Dedifferentiated amniotic fluid mesenchymal stem cell (primary cell): ENCODE results near the gene GRN.
"Not testable (repeated sequence)": the region's sequence is repeated elsewhere in the genome, so short reads cannot be mapped to it uniquely, and the experiment has no call there.

Experiments
- DNase-seq: peaks from one replicate; pipeline ENCODE4 v3.0.0-alpha.2; 2016; ENCODE audit errors: extremely low spot score

The GRN gene

GRCh38 chr17:44383363-44383762 is 38.3 kb downstream of the GRN start:
- DNase-seq: no peak

GRCh38 chr17:44383861-44384260 is 38.8 kb downstream of the GRN start:
- no peak for DNase-seq

DNA sequence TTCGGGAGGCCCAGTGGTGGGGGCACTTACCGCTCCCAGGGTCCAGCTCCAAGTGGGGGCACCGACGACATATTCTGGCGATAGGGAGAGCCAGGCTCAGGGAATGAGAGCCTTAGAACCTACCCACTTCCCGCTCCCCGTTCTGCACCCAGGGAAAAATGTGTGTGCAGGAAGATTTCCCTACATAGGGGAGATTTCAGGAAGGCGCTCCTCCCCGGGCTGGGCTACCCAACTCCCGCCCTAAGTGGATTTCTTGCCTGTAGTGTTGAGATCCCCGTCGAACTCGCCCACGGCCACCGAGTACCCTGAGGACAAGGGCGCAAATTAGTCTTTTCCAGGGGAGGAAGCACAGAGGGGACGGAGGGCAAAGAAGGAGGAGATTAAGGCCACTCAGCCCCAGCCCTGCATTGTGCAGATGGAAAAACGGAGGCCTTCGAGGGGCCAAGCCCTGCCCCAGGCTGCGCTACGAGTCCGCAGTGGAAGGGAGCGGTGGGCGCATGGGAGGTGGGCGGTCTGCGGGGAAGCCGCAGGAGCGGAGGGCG is 39.2 kb downstream of the GRN start:
- no peak for DNase-seq

- no peak for DNase-seq
These were observed 39.8 kb downstream of the GRN start for GRCh38 chr17:44384823-44385286.

GRCh38 chr17:44385287-44386181 is 40.4 kb downstream of the GRN start:
- DNase-seq: peak; percentile 31

- DNase-seq: no peak
These were observed 41.1 kb downstream of the GRN start for GRCh38 chr17:44386182-44386525.

DNA sequence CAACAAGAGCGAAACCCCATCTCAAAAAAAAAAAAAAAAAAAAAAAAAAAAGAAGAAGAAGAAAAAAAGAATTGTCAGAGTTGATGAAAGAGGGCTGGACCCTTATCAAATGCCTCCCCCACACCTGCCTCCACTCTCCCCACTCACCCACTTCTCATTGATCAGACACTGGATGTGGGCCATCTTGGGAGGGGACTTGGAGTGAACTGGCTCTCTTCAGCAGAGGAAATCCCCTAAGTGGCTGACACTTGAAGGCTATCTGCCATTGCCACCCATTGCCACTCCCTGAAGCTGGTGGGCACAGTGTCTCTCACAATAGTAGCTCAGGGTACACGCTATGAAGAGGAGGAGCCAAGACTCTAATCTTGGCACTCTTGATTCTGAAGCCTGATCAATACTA is 42.7 kb downstream of the GRN start:
- no peak for DNase-seq

DNA sequence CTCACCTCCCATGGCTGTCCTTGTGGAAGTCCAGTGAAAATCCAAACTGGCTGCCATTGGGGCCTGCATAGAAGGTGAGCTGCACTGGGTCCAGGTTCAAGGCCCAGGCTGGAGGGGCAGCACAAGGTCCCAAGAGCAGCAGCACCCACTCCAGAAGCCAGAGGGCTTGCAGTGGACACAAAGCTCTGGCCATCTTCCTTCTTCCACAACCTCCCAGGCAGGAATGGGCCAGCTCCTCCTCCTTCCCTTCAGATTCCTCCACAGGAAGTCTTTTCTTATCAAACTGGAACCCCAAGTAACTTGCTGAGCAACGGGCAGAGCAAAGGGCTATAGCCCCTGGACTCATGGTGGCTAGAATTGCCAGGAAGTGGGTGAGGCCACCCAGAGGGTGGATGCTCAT is 44.2 kb downstream of the GRN start, which contains the start of gene ITGA2B:
Gene ITGA2B (minus strand): TSS at position 369 of the 400 bp plus-strand sequence. CDS start 176 bp downstream, at position 193.
- no peak for DNase-seq

DNA sequence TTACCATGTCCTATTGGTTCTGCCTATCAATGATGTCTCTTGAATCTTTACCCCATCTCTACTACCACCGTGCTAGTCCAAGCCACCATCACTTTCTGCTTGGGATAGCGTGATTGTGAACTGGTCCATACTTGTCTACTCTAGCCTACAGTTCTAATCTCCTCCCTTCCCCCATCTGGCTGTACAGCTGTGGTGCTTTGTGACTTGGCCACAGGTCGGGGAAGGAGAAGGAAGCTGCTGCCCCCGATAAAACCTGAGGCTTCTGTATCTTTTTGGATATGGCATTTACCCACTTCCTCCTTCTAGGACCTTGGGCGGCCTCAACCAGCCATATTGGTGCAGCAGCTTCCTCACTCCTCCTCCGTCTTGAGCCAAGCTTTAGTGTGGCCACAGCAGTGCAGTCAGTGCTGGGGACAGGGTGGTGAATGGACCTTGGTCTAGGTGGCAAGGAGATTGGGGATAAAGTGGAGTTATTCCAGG is 44.7 kb downstream of the GRN start:
- no peak for DNase-seq

- DNase-seq: no peak
These were observed 45.3 kb downstream of the GRN start for GRCh38 chr17:44390250-44390870.

DNA sequence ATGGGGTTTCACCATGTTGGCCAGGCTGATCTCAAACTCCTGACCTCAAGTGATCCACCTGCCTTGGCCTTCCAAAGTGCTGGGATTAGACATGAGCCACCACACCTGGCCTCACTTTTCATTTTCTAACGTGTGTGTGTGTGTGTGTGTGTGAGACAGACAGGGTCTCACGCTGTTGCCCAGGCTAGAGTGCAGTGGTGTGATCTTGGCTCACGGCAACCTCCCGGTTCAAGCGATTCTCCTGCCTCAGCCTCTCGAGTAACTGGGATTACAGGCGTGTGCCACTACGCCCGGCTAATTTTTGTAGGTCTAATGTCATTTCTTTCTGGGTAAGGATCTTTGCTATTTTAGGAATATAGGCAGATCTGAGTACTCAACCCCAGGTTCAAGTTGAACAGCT is 49.0 kb downstream of the GRN start:
- not testable (repeated sequence) for DNase-seq

- DNase-seq: no peak
These were observed 49.7 kb downstream of the GRN start for GRCh38 chr17:44394833-44395232.

- no peak for DNase-seq
These were observed 51.8 kb downstream of the GRN start for GRCh38 chr17:44396946-44397345.

GRCh38 chr17:44397479-44398440 is 52.7 kb downstream of the GRN start:
- no peak for DNase-seq

DNA sequence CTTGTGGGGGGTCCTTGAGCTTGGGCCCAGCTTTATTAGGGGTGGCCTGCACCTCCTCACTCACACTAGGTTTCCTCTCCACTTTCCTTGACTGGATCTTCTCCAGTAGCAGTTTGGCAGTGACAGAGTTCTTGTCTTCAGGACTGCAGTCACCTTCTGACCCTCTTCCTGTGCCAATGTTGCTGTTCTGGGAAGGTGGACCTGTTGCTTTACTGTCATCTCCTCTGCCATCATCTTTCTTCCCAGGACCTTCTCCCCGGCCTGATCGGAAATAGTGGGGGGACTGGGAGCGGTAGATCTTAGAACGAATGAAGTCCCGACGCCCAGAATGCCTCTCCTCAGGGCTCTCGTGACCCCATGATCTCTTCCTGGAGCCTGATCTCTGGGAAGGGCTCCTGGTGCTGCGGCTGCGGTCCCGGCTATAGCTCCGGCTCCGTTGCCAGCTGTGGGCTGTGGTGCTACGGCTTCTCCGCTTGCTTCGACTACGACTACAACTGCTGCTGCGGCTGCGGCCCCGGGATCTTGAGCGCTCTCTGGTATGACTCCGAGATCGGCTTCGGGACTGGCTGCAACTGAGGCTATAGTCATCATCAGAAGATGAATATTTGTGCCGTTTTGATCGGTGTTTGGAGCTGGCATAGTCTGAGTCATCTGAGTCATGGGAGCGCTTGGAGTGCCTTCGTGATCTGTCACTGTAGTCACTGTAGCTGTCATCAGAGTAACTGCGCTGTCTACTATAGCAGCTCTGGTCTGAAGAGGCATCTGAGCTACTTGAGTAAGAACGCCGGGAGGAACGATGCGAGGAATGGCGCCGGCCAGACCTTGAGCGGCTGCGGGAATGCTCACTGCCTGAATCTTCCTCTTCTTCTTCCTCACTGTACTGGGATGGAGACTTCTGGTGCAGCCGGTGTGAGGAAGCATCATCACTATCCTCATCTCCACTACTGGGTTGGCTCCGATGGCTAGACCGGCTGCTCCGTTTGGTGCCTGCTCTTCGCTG is 53.9 kb downstream of the GRN start:
- no peak for DNase-seq

- peak; percentile 24 for DNase-seq
These were observed 55.2 kb downstream of the GRN start for GRCh38 chr17:44400226-44400847.
